ENCODE data around the gene BFSP2.
"Not testable (repeated sequence)": the region's sequence is repeated elsewhere in the genome, so short reads cannot be mapped to it uniquely, and the experiment has no call there.

Gene BFSP2

DNA sequence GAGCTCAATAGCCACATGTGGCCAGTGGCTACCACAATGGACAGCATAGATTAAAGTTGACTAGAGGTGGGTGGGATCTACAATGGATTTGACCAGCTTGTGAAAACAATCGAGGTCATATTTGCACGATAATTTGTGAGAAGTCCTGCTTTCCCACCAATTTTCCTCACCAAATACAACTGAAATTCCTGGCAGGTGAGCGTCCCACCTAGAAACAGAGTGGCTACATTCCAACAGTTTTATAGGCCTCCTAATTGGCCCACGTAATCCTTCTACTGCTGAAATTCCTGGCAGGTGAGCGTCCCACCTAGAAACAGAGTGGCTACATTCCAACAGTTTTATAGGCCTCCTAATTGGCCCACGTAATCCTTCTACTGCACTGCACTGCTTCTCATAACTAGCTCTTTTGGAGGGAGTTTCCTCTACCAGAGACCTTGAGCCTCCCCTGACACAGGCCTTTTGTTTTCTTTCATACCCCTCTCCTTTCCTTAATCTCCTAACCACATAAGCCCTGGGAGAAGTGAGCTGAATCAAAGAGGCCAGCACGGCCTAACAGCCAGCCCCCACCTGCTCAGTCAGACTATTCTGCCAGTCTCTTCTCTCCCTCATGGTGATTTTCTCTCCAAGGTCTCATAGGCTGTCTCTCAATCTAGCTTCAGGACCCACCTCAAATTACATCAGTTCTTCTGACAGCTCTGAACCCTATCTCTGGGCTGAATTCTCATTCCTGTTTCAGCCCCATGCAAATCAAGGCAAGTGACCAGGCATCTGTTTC is 80.2 kb downstream of the BFSP2 start:
- DNase-seq (ENCODE audit: low spot score) = no peak

DNA sequence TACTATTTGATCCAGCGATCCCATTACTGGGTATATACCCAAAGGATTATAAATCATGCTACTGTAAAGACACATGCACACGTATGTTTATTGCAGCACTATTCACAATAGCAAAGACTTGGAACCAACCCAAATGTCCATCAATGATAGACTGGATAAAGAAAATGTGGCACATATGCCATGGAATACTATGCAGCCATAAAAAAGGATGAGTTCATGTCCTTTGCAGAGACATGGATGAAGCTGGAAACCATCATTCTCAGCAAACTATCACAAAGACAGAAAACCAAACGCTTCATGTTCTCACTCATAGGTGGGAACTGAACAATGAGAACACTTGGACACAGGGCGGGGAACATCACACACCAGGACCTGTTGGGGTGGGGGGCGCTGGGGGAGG is 82.6 kb downstream of the BFSP2 start:
- DNase-seq (ENCODE audit: low spot score) = not testable (repeated sequence)

DNA sequence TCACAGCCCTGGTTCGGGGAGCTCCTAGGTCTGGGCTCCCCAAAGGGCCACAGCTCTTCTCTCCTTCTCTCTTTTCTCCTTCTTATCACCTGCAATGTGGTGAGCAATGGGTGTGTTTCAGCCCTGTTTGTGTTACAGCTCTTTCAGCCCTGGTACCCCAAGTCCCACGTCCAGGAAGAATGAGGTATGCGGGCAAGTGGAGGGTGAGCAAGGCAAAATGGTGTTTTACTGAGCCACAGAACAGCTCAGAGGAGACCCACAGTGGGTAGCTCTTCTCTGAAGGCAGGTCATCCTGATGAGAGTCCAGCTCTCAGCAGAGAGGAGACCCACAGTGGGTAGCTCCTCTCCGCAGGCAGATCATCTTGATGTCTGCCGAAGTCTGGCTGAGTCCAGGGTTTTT is 86.8 kb downstream of the BFSP2 start:
- DNase-seq (ENCODE audit: low spot score) = no peak

DNA sequence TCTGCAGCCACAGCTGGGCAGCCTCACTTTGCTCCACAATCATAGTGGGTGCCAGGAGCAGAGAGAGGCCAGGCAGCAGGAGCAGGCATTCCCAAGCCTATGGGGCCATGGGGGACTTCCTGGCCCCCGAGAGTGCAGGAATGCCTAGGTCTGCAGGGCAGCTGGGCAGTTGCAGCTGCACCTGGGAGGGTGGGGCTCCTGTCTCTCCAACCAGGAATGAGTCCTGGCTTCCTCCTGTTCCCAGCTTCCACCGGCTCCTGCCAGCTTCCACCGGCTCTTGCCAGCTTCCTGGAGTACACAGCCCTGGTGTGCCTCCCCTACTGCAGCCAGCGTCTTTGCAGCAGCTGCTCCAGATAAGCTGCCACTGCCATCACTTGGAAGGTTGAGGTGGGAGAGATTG is 87.3 kb downstream of the BFSP2 start:
- DNase-seq (ENCODE audit: low spot score) = no peak

DNA sequence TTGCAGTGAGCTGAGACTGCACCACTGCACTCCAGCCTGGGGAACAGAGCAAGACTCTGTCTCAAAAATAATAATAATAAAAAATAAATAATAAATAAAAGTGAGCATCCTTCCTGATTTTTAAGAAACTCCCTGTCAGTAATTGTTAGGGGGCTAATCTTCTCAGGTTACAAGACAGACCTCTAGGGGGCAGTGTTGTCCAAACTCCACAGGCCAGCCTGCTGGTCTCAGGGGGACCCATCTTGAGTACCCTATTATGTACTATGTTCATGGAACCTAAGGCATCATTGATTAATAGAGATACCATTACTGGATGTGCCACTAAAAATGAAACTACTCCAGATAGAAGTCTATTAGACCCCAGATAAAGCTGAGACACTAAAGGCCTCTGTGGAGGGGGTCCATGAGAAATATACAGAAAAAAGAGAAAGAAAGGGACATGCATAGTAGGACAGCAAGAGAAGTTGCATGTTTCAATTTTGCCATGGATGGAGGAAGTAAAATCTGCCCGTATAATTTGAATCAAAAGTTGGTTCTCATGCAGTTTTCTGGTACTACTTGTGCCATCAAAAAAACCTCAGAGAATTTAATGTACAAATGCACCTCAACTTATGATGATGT is 88.2 kb downstream of the BFSP2 start:
- no peak for DNase-seq (ENCODE audit: low spot score)

DNA sequence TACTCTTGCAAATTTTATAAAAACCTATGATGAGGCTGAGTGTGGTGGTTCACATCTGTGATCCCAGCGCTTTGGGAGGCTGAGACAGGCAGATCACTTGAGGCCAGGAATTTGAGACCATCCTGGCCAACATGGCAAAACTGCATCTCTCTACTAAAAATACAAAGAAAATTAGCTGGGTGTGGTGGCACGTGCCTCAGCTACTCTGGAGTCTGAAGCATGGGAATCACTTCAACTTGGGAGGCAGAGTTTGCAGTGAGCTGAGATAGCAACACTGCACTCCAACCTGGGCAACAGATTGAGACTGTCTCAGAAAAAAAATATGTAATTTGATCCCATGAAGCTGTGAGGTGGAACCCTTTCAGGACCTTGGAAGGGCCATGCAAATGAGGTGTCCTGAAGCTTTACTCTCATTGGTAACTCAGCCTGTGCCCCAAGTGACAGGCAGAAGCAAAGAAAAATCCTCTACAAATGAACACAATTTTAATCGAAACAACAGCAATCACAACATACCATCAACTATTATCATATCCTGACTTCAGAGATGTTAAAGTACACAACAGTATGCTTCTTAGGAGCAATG is 89.0 kb downstream of the BFSP2 start:
- peak; percentile 46 for DNase-seq (ENCODE audit: low spot score)

DNA sequence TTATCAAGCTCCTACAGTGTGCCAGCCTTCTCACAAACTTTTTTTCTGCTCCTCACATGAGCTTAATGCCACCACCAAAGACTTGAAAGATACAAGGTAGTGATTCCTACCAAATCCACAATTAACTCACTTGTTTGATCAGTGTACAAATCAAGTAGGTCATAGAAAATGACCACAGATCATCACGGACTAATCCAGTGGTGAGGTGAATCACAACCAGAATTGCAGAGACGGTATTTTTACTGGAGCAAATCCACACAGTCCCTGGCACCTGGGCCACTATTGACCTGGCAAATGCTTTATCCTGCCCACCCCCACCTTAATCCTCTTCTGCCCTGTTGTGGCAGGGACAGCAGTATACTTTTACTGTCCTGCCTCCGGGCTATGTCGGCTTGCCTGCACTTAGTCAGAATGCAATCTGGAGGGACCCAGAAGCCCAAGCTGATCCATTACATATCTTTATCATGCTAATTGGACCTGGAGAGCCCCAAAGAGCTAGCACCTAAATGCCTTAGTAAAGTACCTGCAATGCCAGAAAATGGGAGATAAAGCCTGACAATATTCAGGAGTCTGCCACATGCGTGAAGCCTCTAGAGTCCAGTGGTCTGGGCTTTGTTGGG is 89.7 kb downstream of the BFSP2 start:
- no peak for DNase-seq (ENCODE audit: low spot score)

DNA sequence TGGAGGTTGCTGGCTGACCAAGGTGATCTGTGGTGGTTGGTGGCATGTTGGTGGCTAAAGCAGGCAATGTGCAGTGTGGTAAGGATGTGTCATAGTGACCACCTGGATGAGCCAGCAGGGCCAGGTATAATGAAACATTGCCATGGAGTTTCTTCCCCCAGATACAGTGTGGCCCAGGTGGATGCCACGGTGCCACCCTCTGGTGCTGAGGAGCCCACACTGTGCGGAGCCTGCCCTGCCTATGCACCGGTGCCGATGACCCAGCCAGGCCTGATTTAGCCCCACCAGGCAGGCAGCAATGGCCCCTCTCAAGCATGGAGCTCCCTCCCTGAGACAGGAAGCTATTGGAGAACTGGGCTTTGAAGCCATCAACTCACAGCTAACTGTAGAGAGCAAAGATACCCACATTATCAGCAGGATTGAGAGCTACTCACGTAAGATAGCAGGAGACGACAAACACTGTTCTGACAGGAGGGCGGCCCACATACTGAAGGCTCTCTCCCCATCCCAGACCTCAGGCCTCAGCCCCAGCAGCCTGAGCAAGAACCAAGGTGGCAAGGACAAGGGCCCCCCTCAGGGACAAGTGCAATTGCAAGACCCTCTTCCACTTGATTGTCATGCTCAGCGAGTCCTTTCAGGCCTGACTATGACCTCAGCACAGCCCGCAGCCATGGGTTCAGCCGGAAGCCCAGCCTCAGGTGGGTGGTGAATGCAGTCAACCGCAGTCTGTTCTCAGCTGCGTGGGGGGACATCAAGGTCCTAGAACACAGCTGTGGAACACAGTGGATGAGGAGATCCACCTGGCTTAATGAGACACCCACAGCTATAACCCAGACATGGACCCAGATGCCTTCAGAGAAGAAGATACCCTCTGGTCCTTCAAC is 90.9 kb downstream of the BFSP2 start:
- DNase-seq (ENCODE audit: low spot score) = no peak

DNA sequence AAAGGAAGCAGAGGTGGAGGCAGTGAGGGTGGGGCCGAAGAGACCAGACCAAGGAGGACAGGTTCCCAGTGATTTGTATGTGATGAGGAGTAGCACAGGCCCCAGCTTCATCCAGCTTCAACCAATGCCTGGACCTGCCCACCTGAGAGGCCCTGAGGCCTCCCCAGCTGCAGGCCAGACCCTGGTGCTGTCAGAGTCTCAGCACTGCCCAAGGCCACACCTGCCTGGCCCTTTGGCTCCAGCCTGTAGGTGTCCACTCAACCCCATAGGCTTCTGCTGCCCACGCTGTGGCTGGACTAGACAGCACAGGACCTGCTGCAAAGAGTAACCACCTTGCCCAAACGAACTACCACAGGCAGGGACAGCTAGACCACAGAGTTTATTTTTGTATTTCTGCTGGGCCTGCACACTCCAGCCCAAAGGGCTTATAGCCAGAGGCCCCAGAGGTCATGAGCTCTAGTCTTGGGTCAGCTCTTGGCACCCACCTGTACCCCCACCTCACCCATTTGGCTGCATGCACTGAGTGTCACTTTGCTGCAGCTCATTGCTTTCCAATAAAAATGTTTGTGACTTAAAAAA is 91.7 kb downstream of the BFSP2 start:
- no peak for DNase-seq (ENCODE audit: low spot score)

DNA sequence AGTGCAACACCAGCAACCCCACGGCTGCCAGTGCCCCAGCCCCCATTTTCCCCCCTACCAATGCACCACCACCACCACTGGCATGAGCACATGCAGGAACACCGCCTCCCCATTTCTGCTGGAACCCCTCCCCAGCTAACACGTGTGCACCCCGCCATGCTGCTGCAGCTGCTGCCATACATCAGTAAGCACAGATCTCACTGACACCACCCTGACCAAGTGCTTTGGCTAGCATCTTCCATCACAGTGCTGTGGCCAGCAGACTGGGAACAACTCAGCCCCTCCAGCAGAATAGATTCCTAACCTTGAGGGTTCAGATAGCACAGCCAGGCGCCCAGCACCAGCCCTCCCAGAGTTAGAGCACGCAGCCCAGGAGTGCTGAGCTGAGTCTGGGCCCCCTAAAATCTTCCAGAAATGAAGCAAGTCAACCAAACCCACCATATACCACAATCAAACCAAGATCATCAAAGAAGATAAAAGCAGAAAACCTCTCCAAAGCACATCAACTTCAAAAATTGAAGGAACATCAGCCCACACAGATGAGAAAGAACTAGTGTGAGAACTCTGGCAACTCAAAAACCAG is 92.4 kb downstream of the BFSP2 start:
- no peak for DNase-seq (ENCODE audit: low spot score)

DNA sequence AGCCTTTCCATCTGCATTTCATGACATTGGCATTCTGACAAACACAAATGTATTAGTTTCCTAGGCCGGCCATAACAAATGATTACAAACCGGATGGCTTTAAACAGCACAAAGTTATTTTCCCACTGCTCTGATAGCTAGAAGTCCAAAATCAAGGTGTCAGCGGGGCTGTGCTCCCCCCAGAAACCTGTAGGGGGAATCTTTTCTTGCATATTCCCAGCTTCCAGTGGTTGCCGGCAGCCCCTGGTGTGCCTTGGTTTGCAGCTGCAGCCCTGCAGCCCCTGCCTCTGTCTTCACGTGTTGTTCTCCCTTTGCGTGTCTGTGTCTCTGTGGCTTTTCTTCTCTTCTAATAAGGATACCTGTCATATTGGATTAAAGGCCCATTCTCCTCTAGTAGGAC is 94.6 kb downstream of the BFSP2 start:
- DNase-seq (ENCODE audit: low spot score) = peak; percentile 8

DNA sequence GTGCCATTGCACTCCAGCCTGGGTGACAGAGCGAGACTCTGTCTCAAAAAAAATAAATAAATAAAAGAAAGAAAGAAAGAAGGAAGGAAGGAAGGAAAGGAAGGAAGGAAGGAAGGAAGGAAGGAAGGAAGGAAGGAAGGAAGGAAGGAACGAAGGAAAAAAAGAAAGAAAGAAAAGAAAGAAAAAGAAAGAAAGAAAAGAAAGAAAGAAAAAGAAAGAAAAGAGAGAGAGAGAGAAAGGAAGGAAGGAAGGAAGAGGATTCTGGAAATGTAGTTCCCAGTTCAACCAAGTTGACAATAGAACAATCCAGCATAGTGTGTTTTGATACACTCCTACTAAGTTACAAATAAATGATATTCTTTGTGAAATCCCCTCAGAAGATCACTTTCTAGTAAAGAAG is 102.7 kb downstream of the BFSP2 start:
- not testable (repeated sequence) for DNase-seq (ENCODE audit: low spot score)

DNA sequence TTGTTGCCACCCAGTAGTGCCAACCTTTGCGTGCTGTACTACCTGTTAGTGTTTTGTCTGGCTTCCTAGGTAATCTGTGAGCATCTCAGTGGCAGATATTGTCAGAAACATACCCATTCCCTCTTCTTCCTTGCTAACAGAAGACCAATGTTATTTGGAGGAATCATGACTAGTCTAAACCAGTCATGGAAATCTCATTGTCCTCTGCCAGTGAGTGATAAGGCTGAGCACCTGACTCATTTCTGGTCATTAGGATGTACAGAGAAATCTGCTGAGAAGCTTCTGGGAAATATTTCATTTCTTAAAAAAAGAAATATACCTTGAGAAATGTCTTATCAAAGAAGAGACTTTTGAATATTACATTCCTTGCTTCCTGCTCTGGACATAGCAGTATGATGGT is 103.6 kb downstream of the BFSP2 start:
- DNase-seq (ENCODE audit: low spot score) = no peak

DNA sequence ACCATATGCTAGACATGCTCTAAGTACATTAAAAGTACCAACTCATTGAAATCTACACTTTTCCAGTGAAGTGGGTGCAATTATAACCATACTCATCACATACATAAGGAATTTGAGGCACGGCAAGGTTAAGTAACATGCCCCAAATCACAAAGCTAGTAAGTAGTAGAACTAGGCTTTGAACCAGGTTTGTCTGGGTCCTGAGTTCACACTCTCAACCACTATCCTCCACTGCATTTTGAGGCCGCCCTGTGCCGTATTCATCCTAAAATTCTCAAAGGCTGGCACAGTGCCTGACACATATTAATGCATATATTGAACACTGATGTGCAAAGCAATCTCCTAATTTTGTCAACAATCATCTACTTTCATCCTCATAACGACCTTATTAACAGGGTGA is 104.9 kb downstream of the BFSP2 start:
- DNase-seq (ENCODE audit: low spot score) = no peak

DNA sequence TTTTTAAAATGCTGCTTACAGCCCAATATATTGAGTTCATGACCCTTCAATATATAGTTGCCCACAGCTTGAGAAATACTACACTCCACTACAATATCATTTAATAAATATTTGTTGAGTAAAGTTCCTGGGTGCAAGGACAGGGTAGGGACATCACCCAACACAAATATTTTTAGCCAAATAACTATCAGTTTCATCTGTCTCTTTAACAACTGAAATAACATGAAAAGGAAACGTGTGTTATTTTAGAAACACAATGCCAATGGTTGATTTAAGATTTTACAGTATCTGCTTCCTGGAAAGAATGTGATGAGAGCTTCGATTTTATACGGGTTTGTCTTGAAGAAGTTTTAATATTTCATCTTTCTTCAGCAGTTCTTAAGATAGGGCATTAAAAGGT is 106.0 kb downstream of the BFSP2 start:
- DNase-seq (ENCODE audit: low spot score) = no peak

DNA sequence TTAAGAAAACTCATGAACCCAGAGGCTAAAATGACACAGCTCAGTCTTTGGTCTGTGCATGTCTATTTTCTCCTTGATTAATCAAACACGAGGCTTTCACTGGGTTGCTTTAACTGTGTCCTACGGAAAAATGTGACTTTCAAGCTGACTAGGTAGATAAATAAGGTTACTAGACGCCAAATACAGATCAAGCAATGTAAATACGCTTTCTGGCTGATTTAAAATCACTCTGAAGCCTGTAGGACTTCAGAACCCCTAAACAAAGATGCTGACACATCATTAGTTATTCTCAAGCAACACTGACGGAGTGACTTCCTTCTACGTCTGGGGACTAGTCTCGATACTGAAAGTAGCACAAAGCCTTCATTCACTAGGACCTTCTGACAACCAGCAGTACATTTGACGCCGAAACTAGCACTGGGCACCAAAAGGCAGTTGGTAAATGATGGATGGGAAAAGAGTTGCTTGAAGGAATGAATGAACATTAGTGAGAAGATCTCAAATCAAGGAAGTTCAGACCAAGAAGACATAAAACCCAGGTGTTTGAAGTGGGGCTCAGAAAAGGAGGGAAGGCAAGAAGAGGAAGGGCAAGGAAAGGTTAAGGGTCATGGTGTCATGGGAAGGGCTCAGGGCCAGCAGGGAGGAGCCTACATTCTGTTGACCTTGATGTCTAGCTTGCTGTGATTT is 106.5 kb downstream of the BFSP2 start:
- DNase-seq (ENCODE audit: low spot score) = no peak

DNA sequence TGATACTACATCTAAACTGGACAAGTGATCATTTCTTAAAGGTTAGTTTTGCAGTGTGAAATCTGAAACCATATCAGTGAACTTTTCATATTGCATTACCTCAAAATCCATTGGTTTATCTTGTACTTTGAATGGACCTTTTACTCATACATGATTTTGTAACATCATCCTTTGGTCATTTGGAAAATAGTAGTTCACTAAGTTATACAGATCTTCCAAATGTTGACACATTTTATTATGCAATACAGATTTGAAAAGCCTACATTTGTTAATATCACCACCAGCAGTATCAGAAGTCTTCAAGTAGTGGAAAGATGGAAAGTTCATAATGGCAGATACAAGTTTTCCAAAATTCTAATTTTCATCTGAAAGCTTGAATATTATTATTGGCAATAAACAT is 109.6 kb downstream of the BFSP2 start:
- DNase-seq (ENCODE audit: low spot score) = no peak

DNA sequence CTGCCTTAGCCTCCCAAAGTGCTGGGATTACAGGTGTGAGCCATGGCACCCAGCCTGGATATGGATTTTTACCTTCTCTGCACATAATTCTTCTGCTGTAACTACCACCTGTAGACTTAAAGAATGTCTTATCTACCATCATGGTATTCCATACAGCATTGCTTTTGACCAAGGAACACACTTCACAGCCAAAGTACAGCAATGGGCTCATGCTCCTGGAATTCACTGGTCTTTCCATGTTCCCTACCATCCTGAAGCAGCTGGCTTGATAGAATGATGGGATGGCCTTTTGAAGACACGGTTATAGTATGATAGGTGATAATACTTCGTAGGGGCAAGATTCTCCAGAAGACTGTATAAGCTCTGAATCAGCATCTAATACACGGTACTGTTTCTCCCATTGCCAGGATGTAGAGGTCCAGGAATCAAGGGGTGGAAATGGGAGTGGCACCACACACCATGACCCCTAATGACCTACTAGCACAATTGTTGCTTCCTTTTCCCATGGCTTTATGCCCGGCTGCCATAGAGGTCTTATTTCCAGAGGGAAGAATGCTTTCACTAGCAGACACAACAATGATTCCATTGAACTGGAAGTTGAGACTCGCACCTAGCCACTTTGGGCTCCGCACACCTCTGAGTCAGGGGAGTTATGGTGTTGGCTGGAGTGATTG is 112.7 kb downstream of the BFSP2 start:
- DNase-seq (ENCODE audit: low spot score) = no peak

DNA sequence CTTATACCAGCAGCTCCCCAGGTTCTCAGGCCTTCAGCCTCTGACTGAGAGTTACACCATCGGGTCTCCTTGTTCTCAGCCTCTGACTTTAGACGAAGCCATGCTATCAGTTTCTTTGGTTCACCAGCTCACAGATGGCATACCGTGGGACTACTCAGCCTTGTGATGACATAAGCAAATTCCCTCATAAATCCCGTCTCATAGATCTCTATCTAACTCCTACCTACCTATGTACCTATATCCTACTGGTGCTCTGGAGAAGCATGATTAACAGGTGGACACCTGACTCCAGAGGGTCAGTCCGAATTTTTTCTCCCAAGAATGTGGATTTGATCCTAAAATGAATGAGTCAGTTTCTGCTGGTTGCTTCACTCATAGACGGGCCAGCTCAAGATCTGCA is 114.6 kb downstream of the BFSP2 start:
- no peak for DNase-seq (ENCODE audit: low spot score)

DNA sequence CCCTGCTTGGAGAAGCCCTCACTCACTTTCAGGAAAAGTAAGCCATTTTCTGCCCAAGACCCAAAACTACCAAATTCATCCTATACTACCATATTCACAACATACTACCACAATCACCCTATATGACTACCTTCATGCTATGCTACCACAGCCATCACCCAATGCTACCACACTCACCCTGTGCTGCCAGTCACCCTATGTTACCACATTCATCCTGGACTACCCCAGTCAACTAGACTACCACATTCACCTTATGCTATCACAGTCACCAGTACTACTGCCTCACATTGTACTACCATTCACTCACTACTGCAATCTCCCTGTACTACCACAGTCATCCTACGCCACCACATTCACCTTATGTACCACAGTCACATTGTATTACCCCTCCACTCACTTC is 115.3 kb downstream of the BFSP2 start:
- DNase-seq (ENCODE audit: low spot score) = no peak

Measured in RKO (cell line).